Erythroblast (primary cell): ENCODE measurements around the gene PCMTD2.
"Not testable (repeated sequence)": the region's sequence is repeated elsewhere in the genome, so short reads cannot be mapped to it uniquely, and the experiment has no call there.

ENCODE experiments used
- GATA1 ChIP-seq: IDR thresholded peaks from 2 replicates; pipeline ENCODE4 v1.6.1; 2011; ENCODE audit warnings: low read depth, mild to moderate bottlenecking, control low read depth, low read length, moderate library complexity
- POLR2A ChIP-seq: IDR thresholded peaks from 2 replicates; pipeline ENCODE4 v1.6.1; 2011; ENCODE audit warnings: mild to moderate bottlenecking, low read length

GRCh38 chr20:64318056-64318455, 62.5 kb downstream of the PCMTD2 start:
- TF ChIP-seq POLR2A, GATA1: not testable (repeated sequence)
